ENCODE results near the gene PSMC2. TPM values are rescaled to one million over a fixed set of nuclear protein-coding genes. Genes with fewer than 3 reads are reported as not detected.
A peak's percentile ranks its signal among the peaks of the same experiment; 100 is the strongest.

Gene PSMC2
- total RNA-seq, 1 donor from 2014 or later = 111 TPM

DNA sequence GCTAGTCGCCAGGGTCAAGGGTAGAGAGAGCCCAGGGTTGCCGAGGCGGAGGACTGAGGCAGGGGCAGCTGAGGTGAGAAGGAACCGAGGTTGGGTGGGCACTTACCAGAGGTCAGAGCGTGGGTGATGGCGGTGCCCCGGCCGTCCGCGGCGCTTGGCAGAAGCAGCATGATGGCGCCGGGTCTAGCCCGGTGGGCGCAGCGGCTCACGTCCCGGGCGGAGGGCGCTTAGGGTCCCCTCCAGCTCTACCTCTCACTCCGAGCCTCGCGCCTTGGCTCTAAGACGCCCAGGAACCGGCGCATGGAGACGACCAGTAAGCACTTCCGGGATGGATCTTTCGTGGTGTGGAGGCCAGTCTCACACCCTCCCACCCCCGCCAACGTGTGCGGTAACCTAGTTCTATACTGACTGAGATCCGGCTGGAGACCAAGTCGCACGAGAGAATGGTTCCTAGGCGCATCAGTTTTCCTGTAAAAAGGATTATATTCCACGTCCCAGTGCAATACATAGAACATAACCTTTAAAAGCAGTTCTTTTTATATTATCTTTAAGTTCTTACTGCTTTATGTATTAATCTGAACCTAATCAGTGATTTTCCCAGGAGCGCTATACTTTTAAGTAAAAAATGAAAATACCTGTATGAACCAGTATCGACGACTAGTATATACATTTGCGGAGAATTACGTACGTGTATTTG lies 2.8 kb upstream of the PSMC2 start, which contains the start of gene DNAJC2:
Gene DNAJC2, minus strand, starts transcription at position 315 of the 697 bp plus-strand sequence. Its CDS starts 145 bp downstream, at position 170.
- H3K36me3 Mint-ChIP-seq (ENCODE audit: unreplicated experiment) = no peaks in the 10 kb centered on the region
- peak within 1 kb of the TSS; percentile 75 for H3K27ac Mint-ChIP-seq (ENCODE audit: unreplicated experiment)
- no peaks in the 10 kb centered on the region for H3K9me3 Mint-ChIP-seq (ENCODE audit: unreplicated experiment)
- TF ChIP-seq, protein P1, sequence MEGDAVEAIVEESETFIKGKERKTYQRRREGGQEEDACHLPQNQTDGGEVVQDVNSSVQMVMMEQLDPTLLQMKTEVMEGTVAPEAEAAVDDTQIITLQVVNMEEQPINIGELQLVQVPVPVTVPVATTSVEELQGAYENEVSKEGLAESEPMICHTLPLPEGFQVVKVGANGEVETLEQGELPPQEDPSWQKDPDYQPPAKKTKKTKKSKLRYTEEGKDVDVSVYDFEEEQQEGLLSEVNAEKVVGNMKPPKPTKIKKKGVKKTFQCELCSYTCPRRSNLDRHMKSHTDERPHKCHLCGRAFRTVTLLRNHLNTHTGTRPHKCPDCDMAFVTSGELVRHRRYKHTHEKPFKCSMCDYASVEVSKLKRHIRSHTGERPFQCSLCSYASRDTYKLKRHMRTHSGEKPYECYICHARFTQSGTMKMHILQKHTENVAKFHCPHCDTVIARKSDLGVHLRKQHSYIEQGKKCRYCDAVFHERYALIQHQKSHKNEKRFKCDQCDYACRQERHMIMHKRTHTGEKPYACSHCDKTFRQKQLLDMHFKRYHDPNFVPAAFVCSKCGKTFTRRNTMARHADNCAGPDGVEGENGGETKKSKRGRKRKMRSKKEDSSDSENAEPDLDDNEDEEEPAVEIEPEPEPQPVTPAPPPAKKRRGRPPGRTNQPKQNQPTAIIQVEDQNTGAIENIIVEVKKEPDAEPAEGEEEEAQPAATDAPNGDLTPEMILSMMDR (IDR thresholded peaks at IDR 0.05; ENCODE audit: partially characterized antibody, unreplicated experiment) = no peak
- H3K4me1 Mint-ChIP-seq (ENCODE audit: low read depth, unreplicated experiment) = peaks cover 6% of the 10 kb centered on the region
- DNase-seq = peak; percentile 82
- peak within 1 kb of the TSS; percentile 98 for H3K4me3 Mint-ChIP-seq (ENCODE audit: unreplicated experiment)
- H3K27me3 Mint-ChIP-seq (ENCODE audit: unreplicated experiment) = no peaks in the 10 kb centered on the region

DNA sequence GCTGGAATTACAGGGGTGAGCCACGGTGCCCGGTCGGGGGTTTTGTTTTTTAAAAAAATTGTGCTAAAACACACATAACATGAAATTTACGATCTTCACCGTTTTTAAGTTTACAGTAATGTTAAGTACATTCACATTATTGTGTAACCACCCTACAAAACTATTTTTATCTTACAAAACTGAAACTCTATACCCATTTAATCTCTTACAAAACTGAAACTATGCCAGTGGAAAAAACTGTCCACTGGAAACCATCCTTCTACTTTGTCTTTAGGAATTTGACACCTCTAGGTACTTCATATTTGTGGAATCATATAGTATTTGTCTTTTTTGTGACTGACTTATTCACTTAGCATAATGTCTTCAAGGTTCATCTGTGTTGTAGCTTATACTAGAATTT lies 1.0 kb upstream of the PSMC2 start:
- Mint-ChIP-seq H3K36me3 (ENCODE audit: unreplicated experiment) (no peaks in the 10 kb centered on the region), H3K4me3 (ENCODE audit: unreplicated experiment) (no peak overlapping the region), H3K27me3 (ENCODE audit: unreplicated experiment) (no peaks in the 10 kb centered on the region), H3K9me3 (ENCODE audit: unreplicated experiment) (no peaks in the 10 kb centered on the region), H3K4me1 (ENCODE audit: low read depth, unreplicated experiment) (peaks cover 11% of the 10 kb centered on the region), H3K27ac (ENCODE audit: unreplicated experiment) (no peak overlapping the region)
- no peak for DNase-seq
- TF ChIP-seq, protein P1 (IDR thresholded peaks at IDR 0.05; ENCODE audit: partially characterized antibody, unreplicated experiment) = no peak

DNA sequence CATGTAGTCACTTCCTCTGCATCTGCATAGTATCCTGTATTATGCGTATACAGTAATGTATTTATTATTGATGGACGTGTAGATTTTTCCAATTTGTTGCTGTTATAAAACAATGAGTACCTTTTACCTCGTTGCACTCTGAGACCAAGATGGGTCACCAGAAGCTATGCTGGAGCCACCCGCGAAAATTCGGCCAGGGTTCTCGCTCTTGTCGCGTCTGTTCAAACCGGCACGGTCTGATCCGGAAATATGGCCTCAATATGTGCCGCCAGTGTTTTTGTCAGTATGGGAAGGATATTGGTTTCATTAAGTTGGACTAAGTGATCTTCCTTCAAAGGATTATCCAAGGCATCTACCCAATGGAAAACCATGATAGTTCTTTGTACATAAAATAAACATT lies 1.0 kb downstream of the PSMC2 start:
- Mint-ChIP-seq H3K27ac (ENCODE audit: unreplicated experiment) (no peak overlapping the region), H3K27me3 (ENCODE audit: unreplicated experiment) (no peaks in the 10 kb centered on the region), H3K4me3 (ENCODE audit: unreplicated experiment) (peak overlapping the region; percentile 99), H3K36me3 (ENCODE audit: unreplicated experiment) (no peaks in the 10 kb centered on the region), H3K4me1 (ENCODE audit: low read depth, unreplicated experiment) (peaks cover 11% of the 10 kb centered on the region), H3K9me3 (ENCODE audit: unreplicated experiment) (no peaks in the 10 kb centered on the region)
- TF ChIP-seq, protein P1 (IDR thresholded peaks at IDR 0.05; ENCODE audit: partially characterized antibody, unreplicated experiment) = no peak
- DNase-seq = no peak

DNA sequence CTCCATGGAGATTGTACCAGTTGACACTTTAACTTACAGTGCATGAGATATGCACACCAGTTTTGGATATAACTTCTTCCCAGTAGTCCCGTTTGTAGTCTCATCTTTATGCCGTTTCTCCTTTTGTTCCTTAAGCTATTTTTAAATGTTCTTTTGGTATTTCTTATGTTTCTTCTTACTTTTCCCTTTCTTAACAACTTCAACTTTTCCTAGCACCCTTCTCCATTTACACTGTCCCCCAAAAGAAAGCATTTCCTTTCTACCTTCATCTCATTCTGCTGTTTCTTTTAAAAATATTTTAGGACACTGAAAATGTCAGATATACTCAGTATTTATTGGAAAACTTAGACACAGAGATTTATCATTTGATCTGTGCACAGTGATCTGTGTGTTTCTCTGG lies 1.5 kb downstream of the PSMC2 start:
- no peaks in the 10 kb centered on the region for H3K36me3 Mint-ChIP-seq (ENCODE audit: unreplicated experiment)
- no peaks in the 10 kb centered on the region for H3K27me3 Mint-ChIP-seq (ENCODE audit: unreplicated experiment)
- H3K9me3 Mint-ChIP-seq (ENCODE audit: unreplicated experiment) = no peaks in the 10 kb centered on the region
- peak overlapping the region; percentile 99 for H3K4me3 Mint-ChIP-seq (ENCODE audit: unreplicated experiment)
- peaks cover 11% of the 10 kb centered on the region for H3K4me1 Mint-ChIP-seq (ENCODE audit: low read depth, unreplicated experiment)
- TF ChIP-seq, protein P1 (IDR thresholded peaks at IDR 0.05; ENCODE audit: partially characterized antibody, unreplicated experiment) = no peak
- H3K27ac Mint-ChIP-seq (ENCODE audit: unreplicated experiment) = no peak overlapping the region
- no peak for DNase-seq

DNA sequence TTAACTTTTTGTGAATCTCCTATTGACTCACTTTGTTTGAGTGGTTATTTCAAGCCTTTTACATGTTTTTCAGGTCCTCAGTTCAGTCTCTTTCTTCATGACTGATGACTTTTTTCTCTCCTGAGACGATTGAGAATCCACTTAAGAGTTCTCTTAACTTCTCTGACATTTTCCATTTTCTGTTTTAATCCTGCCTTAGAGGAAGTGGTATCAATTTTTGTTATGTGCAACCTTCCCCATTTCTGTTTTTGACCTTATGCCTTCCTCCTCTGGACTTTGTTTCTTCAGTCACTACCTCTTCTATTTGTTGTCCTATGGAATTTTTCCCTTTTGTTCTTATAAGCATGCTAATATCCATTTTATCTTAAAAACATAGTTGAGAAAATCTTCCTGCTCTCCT lies 2.4 kb downstream of the PSMC2 start:
- Mint-ChIP-seq H3K27ac (ENCODE audit: unreplicated experiment) (no peak overlapping the region), H3K27me3 (ENCODE audit: unreplicated experiment) (no peaks in the 10 kb centered on the region), H3K4me1 (ENCODE audit: low read depth, unreplicated experiment) (peaks cover 11% of the 10 kb centered on the region), H3K4me3 (ENCODE audit: unreplicated experiment) (peak overlapping the region; percentile 74), H3K36me3 (ENCODE audit: unreplicated experiment) (no peaks in the 10 kb centered on the region), H3K9me3 (ENCODE audit: unreplicated experiment) (no peaks in the 10 kb centered on the region)
- DNase-seq = no peak
- TF ChIP-seq, protein P1 (IDR thresholded peaks at IDR 0.05; ENCODE audit: partially characterized antibody, unreplicated experiment) = no peak
